ENCODE measurements around the gene ZBTB37.
"Not testable (repeated sequence)": the region's sequence is repeated elsewhere in the genome, so short reads cannot be mapped to it uniquely, and the experiment has no call there.

Gene ZBTB37

GRCh38 chr1:173917635-173918493 lies 49.7 kb downstream of the ZBTB37 start:
- TF ChIP-seq, protein P1, sequence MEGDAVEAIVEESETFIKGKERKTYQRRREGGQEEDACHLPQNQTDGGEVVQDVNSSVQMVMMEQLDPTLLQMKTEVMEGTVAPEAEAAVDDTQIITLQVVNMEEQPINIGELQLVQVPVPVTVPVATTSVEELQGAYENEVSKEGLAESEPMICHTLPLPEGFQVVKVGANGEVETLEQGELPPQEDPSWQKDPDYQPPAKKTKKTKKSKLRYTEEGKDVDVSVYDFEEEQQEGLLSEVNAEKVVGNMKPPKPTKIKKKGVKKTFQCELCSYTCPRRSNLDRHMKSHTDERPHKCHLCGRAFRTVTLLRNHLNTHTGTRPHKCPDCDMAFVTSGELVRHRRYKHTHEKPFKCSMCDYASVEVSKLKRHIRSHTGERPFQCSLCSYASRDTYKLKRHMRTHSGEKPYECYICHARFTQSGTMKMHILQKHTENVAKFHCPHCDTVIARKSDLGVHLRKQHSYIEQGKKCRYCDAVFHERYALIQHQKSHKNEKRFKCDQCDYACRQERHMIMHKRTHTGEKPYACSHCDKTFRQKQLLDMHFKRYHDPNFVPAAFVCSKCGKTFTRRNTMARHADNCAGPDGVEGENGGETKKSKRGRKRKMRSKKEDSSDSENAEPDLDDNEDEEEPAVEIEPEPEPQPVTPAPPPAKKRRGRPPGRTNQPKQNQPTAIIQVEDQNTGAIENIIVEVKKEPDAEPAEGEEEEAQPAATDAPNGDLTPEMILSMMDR (IDR thresholded peaks at IDR 0.05; ENCODE audit: low read depth, low read length, poor library complexity, severe bottlenecking): no peak
- no peak for TF ChIP-seq EZH2phosphoT487 (IDR thresholded peaks at IDR 0.05; ENCODE audit: borderline replicate concordance, low read length)
- H3K27ac ChIP-seq (ENCODE audit: low read depth, low read length): no peak overlapping the region

DNA sequence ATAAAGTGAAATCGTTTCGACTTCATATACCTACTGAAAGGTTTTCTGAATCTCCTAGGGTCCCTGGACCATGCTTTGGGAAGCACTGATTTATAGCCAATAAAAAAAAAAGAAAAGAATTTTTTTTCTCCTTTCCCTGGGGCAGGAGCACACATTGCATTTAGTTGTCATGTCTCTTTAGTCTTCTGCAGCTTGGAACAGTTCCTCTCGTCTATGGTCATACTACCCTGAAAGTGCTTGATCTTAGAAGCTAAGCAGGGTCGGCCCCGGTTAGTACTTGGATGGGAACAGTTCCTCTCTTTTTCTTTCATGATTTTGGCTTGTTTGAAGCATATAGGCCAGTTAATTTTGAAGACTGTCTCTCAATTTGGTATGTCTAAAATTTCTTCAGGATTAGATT lies 52.7 kb downstream of the ZBTB37 start:
- Histone ChIP-seq H3K4me1 (ENCODE audit: control insufficient read depth, low read length) (no peaks in the 10 kb centered on the region), H4K20me1 (ENCODE audit: control insufficient read depth, insufficient read depth, low read depth, low read length) (no peaks in the 10 kb centered on the region), H3K36me3 (ENCODE audit: control insufficient read depth, low read length) (no peaks in the 10 kb centered on the region), H3F3A (ENCODE audit: control insufficient read depth, insufficient read depth) (no peaks in the 10 kb centered on the region), H3K4me2 (ENCODE audit: low read length) (no peak overlapping the region), H3K9me3 (ENCODE audit: control insufficient read depth, insufficient read depth, low read length) (no peaks in the 10 kb centered on the region), H3K9me2 (replicated peaks; ENCODE audit: control insufficient read depth, low read length) (no peaks in the 10 kb centered on the region), H3K27me3 (ENCODE audit: control insufficient read depth, low read length) (0 out of 2 replicates have a peak, but pooled peaks cover 3% of the 10 kb centered on the region), H3K79me2 (ENCODE audit: control insufficient read depth, low read length) (no peaks in the 10 kb centered on the region), H3K27ac (ENCODE audit: low read depth, low read length) (no peak overlapping the region), H3K4me3 (ENCODE audit: low read length) (no peak overlapping the region)
- TF ChIP-seq EZH2phosphoT487 (IDR thresholded peaks at IDR 0.05; ENCODE audit: borderline replicate concordance, low read length): no peak
- TF ChIP-seq, protein P1 (IDR thresholded peaks at IDR 0.05; ENCODE audit: low read depth, low read length, poor library complexity, severe bottlenecking): no peak

More at GRCh38 chr1:173917635-173918493, 49.7 kb downstream of the ZBTB37 start:
- Histone ChIP-seq H3K27me3 (ENCODE audit: control insufficient read depth, low read length) (no peaks in the 10 kb centered on the region), H3K36me3 (ENCODE audit: control insufficient read depth, low read length) (no peaks in the 10 kb centered on the region), H3K4me2 (ENCODE audit: low read length) (no peak overlapping the region), H3K4me1 (ENCODE audit: control insufficient read depth, low read length) (no peaks in the 10 kb centered on the region), H3K9me2 (replicated peaks; ENCODE audit: control insufficient read depth, low read length) (no peaks in the 10 kb centered on the region), H3F3A (ENCODE audit: control insufficient read depth, insufficient read depth) (no peaks in the 10 kb centered on the region), H3K9me3 (ENCODE audit: control insufficient read depth, insufficient read depth, low read length) (no peaks in the 10 kb centered on the region), H3K4me3 (ENCODE audit: low read length) (no peak overlapping the region), H3K79me2 (ENCODE audit: control insufficient read depth, low read length) (no peaks in the 10 kb centered on the region), H4K20me1 (ENCODE audit: control insufficient read depth, insufficient read depth, low read depth, low read length) (no peaks in the 10 kb centered on the region)

DNA sequence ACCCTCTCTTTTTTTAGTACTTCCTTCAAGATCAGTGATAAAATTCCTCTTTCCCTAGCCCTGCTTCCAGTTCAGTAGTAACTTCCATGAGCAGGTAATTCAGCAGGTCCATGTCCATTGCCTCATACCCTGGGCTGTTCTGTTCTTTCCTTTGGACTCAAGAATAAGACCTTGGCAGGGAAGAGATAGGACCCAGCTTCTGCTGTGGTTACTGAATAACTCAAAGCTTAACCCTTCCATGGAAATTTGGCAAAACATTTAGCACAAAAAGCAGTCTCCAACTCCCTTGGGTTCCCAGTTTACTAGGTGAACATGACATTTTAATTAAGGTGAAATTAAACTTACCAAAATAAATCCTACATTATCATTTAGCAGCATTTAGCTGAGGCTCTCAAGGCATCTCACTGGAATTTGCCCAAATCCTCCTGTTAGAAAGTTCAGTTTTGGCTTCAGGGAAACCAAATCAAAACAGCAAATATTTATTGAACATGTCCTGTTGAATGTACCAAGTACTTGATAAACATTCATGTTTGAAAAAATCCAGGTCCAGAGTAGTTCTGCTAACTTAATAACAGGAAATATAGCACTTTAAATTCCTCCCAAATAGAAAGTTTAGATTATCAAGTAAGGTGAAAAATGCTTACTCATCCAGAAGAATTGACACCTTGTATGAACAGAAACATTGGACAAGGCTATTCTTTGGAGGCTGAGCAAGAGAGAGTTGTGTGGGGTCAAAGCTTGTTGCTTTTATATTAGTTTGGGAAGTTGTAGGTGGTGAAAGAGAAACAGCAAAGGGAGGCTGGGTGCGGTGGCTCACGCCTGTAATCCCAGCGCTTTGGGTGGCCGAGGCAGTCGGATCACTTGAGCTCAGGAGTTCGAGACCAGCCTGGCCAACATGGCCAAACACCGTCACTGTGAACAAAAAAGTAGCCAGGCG lies 57.4 kb downstream of the ZBTB37 start:
- no peak for TF ChIP-seq EZH2phosphoT487 (IDR thresholded peaks at IDR 0.05; ENCODE audit: borderline replicate concordance, low read length)
- TF ChIP-seq, protein P1 (IDR thresholded peaks at IDR 0.05; ENCODE audit: low read depth, low read length, poor library complexity, severe bottlenecking): no peak
- H3K27ac ChIP-seq (ENCODE audit: low read depth, low read length): no peak overlapping the region

DNA sequence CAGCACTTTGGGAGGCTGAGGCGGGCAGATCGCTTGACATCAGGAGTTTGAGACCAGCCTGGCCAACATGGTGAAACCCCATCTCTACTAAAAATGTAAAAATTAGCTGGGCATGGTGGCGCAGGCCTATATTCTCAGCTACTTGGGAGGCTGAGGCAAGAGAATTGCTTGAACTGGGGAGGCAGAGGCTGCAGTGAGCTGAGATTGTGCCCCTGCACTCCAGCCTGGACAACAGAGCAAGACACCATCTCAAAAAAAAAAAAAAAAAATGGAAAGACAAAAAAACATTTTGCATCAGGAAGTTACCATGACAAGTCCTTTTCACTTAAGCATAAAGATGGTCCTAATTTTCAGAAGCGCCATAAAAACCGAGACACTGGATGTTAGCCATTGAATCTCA lies 62.4 kb downstream of the ZBTB37 start:
- not testable (repeated sequence) for H4K20me1 ChIP-seq (ENCODE audit: control insufficient read depth, insufficient read depth, low read depth, low read length); H3K27ac ChIP-seq (ENCODE audit: low read depth, low read length); H3K4me2 ChIP-seq (ENCODE audit: low read length); H3F3A ChIP-seq (ENCODE audit: control insufficient read depth, insufficient read depth); H3K9me2 ChIP-seq (replicated peaks; ENCODE audit: control insufficient read depth, low read length); H3K4me1 ChIP-seq (ENCODE audit: control insufficient read depth, low read length); H3K27me3 ChIP-seq (ENCODE audit: control insufficient read depth, low read length); H3K79me2 ChIP-seq (ENCODE audit: control insufficient read depth, low read length); H3K4me3 ChIP-seq (ENCODE audit: low read length); H3K9me3 ChIP-seq (ENCODE audit: control insufficient read depth, insufficient read depth, low read length)
- peaks cover 15% of the 10 kb centered on the region for H3K36me3 ChIP-seq (ENCODE audit: control insufficient read depth, low read length)

More for the DNA sequence above, 57.4 kb downstream of the ZBTB37 start:
- Histone ChIP-seq H3K9me3 (ENCODE audit: control insufficient read depth, insufficient read depth, low read length) (no peaks in the 10 kb centered on the region), H3K4me2 (ENCODE audit: low read length) (no peak overlapping the region), H4K20me1 (ENCODE audit: control insufficient read depth, insufficient read depth, low read depth, low read length) (no peaks in the 10 kb centered on the region), H3K79me2 (ENCODE audit: control insufficient read depth, low read length) (no peaks in the 10 kb centered on the region), H3K36me3 (ENCODE audit: control insufficient read depth, low read length) (no peaks in the 10 kb centered on the region), H3F3A (ENCODE audit: control insufficient read depth, insufficient read depth) (peaks cover 3% of the 10 kb centered on the region; the same call in 1 of the 2 replicates), H3K9me2 (replicated peaks; ENCODE audit: control insufficient read depth, low read length) (no peaks in the 10 kb centered on the region), H3K4me1 (ENCODE audit: control insufficient read depth, low read length) (no peaks in the 10 kb centered on the region), H3K27me3 (ENCODE audit: control insufficient read depth, low read length) (0 out of 2 replicates have a peak, but pooled peaks cover 3% of the 10 kb centered on the region), H3K4me3 (ENCODE audit: low read length) (no peak overlapping the region)
